NCI-H2029 (cell line): Measurements from ENCODE around the gene ANOS1.

Experiments used
- DNase-seq: peaks from one replicate; lab custom pipeline; 2025; lab: John Stamatoyannopoulos, UW

Gene ANOS1

GRCh38 chrX:8714164-8714563, 17.8 kb downstream of the ANOS1 start:
- no peak for DNase-seq

DNA sequence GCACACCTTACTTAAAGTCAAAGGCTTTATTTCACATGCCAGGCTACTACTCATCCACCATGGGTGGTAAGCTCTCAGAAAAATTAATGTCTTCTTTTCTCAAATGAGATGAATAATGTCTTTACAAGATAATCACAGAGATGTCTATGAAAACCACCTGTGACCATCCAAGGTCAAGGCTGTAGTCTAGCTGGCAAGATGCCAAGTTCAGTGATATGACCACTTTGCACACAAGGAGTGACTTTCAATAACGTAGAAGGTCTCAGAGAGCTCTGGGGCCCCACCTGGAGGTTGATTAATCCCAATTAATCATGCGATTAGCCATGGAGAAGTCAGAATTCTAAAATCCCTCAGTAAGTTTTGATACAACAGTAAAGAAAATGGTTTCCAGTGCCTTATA, 20.5 kb downstream of the ANOS1 start:
- DNase-seq = no peak

DNA sequence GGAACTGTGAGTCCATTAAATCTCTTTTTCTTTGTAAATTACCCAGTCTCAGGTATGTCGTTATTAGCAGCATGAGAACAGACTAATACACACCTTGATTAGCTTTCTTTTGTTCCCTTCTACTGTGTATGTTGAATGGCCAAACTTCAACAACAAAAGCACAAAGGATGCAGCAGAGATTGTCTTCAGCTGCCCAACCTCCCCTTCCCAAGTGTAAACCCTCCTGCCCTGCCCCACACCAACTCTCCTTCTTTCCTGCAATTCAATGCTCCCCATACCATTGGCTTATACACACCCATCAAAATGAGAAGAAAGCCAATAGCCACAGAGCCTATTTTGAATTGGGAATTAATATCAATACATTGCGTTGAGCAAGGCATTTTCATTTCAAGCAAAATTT, 27.8 kb downstream of the ANOS1 start:
- no peak for DNase-seq

DNA sequence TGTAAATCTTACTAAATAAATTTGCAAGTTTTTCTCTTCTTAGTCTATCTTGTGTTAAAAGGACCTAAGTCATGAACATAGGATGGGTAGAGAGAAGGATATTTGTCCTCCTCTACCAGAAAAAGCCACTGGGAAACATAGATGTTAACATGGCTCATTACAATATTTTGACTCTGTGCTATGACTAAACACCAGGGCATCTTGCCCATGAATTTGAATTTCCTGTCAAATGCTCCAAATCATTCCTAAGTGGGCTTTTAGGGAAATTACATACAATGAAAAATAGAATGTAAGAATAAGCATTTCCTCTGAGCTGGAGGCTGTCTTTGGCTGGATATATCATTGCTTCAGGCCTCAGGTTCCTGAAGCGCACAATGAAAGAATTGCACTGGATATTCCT, 39.1 kb downstream of the ANOS1 start:
- no peak for DNase-seq

- no peak for DNase-seq
Observed at GRCh38 chrX:8689473-8689872, 42.5 kb downstream of the ANOS1 start.

- DNase-seq = no peak
Observed at GRCh38 chrX:8688776-8689175, 43.2 kb downstream of the ANOS1 start.

GRCh38 chrX:8684201-8684965, 47.6 kb downstream of the ANOS1 start:
- DNase-seq = no peak

GRCh38 chrX:8683687-8684086, 48.2 kb downstream of the ANOS1 start:
- no peak for DNase-seq

- no peak for DNase-seq
Observed at GRCh38 chrX:8679550-8679949, 52.4 kb downstream of the ANOS1 start.

- no peak for DNase-seq
Observed at GRCh38 chrX:8675006-8675630, 56.8 kb downstream of the ANOS1 start.

DNA sequence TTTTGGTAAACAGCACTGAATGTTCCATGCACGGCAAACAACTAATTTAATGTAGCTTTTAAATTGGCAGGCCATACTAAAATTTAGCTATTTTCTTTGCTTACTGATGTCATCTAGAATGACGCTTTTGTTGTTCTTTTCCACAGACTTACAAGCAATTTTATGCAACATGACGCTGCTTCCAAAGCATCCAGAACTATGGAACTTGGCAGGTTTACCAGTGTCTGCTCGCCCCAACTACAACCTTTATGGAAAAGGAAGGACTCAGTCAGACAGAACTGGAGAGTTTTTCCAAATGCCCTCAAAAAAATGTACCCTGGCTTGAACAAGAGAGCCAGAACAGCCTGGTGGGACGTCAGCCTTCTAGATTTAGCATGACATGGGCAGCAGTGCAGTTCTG, 58.7 kb downstream of the ANOS1 start:
- no peak for DNase-seq

- DNase-seq = no peak
Observed at GRCh38 chrX:8672176-8672575, 59.8 kb downstream of the ANOS1 start.

GRCh38 chrX:8668813-8669212, 63.1 kb downstream of the ANOS1 start:
- DNase-seq = no peak

GRCh38 chrX:8663325-8663724, 68.6 kb downstream of the ANOS1 start:
- no peak for DNase-seq

GRCh38 chrX:8657883-8658282, 74.1 kb downstream of the ANOS1 start:
- DNase-seq = no peak

DNA sequence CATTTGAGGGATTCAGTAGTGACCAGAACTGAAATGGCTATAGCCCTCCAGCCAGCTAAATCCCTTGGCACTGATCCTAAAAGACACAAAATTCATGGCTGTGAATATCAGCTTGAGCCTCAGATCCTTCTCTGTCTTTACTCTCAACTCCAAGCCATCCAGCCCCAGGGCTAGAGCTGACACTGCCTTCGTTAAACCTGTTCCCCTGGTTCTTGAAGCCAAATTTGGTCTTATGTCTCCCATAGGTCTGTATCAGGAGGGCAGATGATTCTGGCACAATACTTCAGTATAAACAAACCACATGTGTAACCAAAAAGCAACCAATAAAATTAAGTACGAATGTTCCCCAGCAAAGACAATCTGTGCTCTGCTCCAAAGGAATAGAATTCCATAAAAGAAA, 78.0 kb downstream of the ANOS1 start:
- no peak for DNase-seq

GRCh38 chrX:8649969-8650368, 82.0 kb downstream of the ANOS1 start:
- no peak for DNase-seq

- DNase-seq = no peak
Observed at GRCh38 chrX:8647176-8647575, 84.8 kb downstream of the ANOS1 start.

DNA sequence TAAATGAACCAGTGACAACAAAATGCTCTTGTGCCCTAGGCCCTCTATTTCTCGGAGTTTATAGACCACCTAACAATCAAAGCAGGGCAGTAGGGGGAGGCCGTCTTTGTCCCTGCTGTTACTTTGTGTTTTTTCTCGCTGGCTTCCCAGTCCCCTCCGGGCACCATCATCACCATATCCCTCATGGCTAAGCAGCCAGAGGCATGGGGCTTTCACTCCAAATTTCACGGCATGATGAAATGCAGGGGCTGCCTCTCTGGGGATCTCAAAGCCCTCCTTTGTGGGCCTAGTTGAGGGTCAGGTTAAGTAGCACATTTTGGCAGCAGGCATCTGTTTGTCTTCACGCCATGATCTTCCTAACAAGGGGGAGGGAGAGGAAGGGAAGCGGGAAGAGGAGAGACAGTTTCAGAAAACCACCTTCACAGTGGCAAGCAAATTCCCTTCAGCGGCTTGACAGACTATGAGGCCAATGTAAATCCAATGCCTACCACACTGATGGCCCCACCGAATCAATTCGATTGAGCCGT, 91.9 kb downstream of the ANOS1 start:
- no peak for DNase-seq

DNA sequence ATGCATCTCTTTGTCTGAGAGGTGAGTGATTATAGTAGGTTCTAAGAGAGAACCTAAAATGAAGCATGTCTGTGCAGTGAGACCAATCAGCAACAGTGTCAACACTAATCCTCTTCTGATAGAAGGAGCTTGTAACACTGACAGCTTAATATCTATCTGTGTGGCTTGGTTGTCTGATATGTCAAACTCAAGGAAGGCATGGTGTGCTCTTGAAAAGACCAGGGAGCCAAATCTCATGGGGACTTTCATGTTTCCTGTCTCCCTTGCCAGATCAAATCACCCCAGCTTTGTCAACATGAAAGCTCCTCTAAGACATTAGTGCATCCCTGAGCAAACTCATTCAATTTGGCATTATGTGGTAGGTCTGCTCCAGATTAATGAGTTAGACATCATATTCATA, 95.4 kb downstream of the ANOS1 start:
- no peak for DNase-seq

- no peak for DNase-seq
Observed at GRCh38 chrX:8635812-8636211, 96.1 kb downstream of the ANOS1 start.

- no peak for DNase-seq
Observed at GRCh38 chrX:8632924-8633323, 99.0 kb downstream of the ANOS1 start.

- DNase-seq = no peak
Observed at GRCh38 chrX:8629871-8630270, 102.1 kb downstream of the ANOS1 start.

GRCh38 chrX:8627796-8628195, 104.1 kb downstream of the ANOS1 start:
- no peak for DNase-seq
